OCI-LY7 (cell line): ENCODE data around the gene PFAS.
A peak's percentile ranks its signal among the peaks of the same experiment; 100 is the strongest.

Experiments used
- EZH2phosphoT487 ChIP-seq: fragments of 200-600 bp; sonication (generic); IDR thresholded peaks from 2 replicates; pipeline ENCODE4 v1.6.1; 2018; ENCODE audit warnings: low read depth, borderline replicate concordance, mild to moderate bottlenecking, mixed run types, antibody characterized with exemption, low read length, moderate library complexity, mixed read lengths
- TF ChIP-seq, protein P1 (sequence below): fragments of 200-600 bp; sonication (generic); conservative IDR thresholded peaks from 2 replicates; pipeline ENCODE4 v1.5.1; 2014; ENCODE audit warnings: mild to moderate bottlenecking, antibody characterized with exemption, low read length, moderate library complexity, mixed read lengths

DNA sequence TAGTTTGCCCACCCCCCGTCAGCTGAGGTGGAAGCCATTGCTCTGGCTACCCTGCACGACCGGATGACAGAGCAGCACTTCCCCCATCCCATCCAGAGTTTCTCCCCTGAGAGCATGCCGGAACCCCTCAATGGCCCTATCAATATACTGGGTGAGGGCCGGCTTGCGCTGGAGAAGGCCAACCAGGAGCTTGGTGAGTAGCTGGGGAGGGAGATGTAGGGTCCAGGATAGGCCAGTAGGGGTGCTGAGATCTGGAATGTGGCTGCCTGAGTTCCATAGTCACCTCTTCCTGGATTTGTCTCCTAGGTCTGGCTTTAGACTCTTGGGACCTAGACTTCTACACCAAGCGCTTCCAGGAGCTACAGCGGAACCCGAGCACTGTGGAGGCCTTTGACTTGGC is 6.4 kb downstream of the PFAS start:
- TF ChIP-seq, protein P1, sequence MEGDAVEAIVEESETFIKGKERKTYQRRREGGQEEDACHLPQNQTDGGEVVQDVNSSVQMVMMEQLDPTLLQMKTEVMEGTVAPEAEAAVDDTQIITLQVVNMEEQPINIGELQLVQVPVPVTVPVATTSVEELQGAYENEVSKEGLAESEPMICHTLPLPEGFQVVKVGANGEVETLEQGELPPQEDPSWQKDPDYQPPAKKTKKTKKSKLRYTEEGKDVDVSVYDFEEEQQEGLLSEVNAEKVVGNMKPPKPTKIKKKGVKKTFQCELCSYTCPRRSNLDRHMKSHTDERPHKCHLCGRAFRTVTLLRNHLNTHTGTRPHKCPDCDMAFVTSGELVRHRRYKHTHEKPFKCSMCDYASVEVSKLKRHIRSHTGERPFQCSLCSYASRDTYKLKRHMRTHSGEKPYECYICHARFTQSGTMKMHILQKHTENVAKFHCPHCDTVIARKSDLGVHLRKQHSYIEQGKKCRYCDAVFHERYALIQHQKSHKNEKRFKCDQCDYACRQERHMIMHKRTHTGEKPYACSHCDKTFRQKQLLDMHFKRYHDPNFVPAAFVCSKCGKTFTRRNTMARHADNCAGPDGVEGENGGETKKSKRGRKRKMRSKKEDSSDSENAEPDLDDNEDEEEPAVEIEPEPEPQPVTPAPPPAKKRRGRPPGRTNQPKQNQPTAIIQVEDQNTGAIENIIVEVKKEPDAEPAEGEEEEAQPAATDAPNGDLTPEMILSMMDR = 0 out of 2 replicates have a peak, but pooled peaks have one; percentile 16
- no peak for TF ChIP-seq EZH2phosphoT487
